Left renal cortex interstitium (tissue), 4 donors: Measurements from ENCODE around the gene LMO1. TPM values are rescaled to one million over a fixed set of nuclear protein-coding genes. Genes with fewer than 3 reads are reported as not detected.

Experiments
- DNase-seq, 4 donors: peaks; one replicate each; pipeline ENCODE4 v3.0.0-alpha.2; 2013; ENCODE audit warnings: low read depth in 4 of 4, low spot score in 2 of 4, missing footprints in 1 of 4
- polyA plus RNA-seq, 4 donors: library from polyadenylated mRNA; unstranded; fragments of 120-200 nt; gene quantifications; one replicate each; pipeline ENCODE4 v1.2.1, GENCODE V29; 2013; ENCODE audit not compliant: insufficient read length in 4 of 4

LMO1 gene
- polyA plus RNA-seq, 4 donors = 0.86 to 1.0 (median 0.95) TPM

DNA sequence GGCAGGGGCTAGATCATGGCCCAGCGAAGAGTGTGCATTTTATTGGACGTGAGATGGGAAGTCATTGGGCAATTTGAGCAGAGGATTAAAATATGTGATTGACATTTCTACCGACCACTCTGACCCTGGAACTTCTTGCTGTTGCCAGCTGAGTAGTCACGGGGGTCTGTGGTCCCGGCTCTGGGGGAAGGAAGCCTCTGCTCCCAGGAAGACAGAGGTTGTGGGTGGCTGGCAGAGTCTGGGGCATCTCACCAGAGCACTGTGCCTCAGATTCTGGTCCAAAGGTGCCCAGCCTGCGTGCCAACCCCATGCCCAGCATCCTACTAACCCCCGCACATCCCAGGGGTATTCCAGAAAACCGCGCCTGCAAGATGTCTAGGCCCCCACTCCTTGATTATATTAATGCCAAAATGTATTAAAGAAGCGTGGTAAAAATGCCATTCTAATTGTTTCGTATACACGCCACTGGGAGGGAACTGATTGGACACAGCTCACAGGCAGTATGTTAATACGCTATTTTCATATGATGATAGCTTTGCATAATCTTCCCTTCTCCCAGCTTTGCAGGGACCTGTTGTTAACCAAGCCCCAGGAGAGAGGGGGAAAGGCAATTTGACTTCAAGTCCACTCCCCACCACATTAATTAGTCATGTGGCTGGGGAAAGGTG, 25.3 kb upstream of the LMO1 start:
- DNase-seq = no peak

- DNase-seq = no peak
Observed at GRCh38 chr11:8288166-8288772, 24.6 kb upstream of the LMO1 start.

GRCh38 chr11:8287703-8288102, 24.0 kb upstream of the LMO1 start:
- no peak for DNase-seq

GRCh38 chr11:8287297-8287696, 23.6 kb upstream of the LMO1 start:
- no peak for DNase-seq

DNA sequence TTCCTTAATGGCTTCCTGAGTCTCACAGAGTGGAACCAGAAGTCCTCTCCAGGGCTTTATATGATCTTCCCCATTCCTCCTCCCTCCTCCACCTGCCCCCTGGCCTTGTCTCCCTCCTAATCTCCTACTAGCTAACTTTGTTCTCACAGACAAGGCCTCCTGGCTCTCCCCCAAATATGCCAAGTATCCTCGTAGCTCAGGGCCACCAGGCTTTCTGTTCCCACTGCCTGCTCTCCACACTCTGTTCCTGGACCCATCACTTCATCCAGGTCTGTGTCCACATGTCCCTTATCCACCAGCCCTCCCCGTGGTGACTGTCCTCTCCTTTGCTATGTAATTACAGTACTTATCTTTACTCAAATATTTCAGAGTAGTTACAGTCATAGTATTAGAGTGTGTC, 23.2 kb upstream of the LMO1 start:
- DNase-seq = no peak

GRCh38 chr11:8285796-8286195, 22.1 kb upstream of the LMO1 start:
- no peak for DNase-seq

DNA sequence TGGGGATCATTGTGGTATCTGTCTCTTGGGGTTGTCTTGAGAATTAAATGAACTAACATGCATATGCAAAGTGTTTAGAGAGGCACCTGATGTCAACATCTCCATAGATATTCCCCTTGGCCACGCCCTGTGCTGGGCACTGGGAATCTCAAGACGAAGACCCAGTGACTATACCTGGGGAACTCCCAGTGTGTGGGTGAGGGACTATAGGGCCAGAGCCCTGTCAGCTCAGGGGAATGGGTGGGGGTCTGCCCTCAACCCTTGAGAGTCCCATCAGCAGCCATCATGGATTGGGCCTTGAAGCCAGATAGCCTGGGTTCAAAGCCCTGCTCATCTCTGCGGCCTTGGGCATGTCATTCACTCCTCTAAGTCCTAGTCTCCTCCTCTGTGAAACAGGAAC, 21.6 kb upstream of the LMO1 start:
- no peak for DNase-seq

DNA sequence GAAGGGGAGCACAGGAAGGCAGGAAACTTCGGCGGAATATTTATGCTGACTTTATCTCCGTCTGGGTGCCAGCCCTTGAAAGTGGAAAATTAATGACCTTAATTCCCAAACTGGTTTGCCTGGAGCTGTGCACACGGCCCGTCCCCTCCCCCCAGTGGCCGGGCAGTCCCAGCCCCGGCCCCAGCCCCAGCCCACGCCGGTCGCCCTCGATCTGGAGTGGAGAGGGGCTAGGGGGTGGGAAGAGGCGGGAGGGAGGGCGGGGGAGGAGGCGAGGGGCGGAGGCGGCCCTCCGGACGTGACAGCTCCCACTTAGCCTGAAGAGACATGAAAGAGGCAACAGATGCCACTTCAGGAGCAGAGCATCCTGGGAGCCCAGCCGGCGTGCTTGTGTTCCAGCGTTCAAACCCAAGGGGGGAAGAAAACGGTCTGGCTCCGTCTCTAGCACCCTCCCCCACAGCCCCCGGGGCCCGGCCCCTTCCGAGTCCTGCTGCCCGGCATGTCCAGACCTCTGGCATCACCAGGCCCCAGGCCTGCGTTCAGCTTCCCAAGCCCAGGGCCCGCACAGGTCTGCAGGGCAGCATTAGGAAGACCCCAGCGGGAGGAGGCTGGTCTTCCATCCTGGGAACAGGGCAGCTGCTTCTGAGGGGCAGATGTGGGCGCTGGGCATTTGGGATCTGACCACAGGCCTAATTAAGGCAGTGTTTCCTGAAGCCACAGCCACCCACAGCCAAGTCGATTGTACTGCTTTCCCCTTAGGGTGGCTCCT, 20.0 kb upstream of the LMO1 start:
- no peak for DNase-seq

GRCh38 chr11:8283100-8283464, 19.4 kb upstream of the LMO1 start:
- DNase-seq = no peak

GRCh38 chr11:8282631-8283030, 19.0 kb upstream of the LMO1 start:
- DNase-seq = no peak

DNA sequence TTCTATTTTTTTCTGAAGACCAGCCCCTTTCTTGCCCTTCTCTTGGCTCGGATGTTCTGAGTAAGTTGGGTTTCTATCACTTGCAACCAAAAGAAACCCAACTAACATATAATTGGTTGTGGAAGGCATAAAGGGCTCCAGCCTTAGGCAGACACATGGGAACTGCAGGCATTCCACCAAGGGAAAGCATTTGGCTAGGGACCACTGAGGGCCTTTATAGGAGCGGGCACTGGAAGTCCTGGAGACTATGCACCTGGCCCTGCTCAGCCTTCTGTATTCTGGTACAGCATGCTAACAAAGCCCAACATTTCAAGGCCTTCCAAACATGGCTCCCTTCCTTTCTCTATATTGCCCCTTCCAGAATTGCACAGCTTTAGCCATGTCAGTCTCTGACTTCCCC, 17.6 kb upstream of the LMO1 start:
- DNase-seq = no peak

- no peak for DNase-seq
Observed at GRCh38 chr11:8277691-8278090, 14.0 kb upstream of the LMO1 start.

DNA sequence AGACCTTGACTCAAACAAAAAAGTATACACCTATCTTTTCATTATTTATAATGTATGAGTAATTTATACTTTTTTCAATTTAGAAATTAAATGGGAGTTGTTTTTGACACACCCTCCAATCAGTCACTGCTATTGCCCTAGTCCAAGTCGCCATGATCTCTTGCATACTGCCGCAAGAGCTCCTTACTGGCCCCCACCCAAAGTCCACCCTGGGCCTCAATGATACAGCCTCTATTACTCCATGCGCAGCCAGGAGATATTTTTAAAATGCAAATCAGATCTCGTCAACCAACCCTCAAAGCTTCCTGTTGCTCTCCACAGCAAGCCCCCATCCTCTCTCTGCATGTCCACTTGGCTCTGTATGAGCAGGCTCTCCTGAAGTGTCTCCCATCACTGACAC, 12.8 kb upstream of the LMO1 start:
- no peak for DNase-seq

- DNase-seq = no peak
Observed at GRCh38 chr11:8273287-8273686, 9.6 kb upstream of the LMO1 start.

GRCh38 chr11:8271106-8271886, 7.6 kb upstream of the LMO1 start:
- no peak for DNase-seq

GRCh38 chr11:8269636-8270035, 6.0 kb upstream of the LMO1 start:
- DNase-seq = no peak

GRCh38 chr11:8268530-8269400, 5.1 kb upstream of the LMO1 start:
- no peak for DNase-seq

DNA sequence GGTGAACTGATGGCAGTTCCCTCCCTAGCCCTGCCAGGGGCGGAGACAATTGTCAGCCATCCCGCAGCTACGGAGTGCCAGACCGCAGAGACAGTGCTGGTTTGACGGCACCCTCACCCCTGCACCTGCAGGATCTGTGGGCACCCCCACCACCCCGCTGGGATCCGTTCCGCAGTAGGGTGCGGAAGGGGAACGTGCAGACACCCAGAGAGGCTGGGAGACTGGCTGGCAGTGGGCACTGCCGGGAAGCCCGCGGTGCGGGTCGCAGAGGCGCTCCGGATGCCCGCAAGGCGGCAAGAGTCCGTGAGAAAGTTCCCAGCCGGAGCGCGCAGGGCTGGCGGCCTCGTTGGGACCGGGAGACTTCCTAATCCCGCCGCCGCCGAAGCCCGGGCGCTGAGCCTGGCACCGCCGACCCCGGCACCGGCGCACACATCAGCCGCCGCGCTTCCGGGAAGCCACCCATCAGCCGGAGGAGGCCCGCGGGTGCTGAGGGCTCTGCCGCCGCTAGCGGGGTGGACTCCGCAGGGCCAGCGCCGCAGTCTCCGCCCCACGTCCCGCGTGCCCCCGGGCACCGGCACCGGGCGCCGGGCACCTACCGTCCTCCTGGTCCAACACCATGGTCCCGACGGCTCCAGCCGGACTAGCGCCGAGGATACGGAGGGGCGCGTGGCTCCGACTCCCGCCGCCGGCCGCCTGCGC, 4.3 kb upstream of the LMO1 start:
- no peak for DNase-seq

DNA sequence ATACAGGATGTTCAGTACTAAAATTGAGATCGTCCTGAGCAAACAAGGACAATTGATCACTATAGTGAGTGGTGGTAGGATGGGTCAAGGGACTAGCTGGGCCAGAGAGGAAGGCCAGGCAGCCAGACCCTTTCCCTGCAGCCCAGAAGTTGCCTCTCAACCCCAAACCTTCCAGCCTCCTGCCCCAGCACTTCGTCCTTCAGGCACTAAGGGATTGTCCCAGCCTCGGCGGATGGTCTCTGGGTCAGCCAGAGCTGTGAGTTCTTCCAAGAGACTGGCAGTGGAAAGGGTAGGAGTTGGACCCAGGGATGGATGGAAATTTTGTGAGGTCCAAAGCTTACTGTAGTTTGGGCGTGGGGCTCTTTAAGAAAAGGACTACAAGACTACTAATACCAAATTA, 3.6 kb upstream of the LMO1 start:
- no peak for DNase-seq
